Naive thymus-derived CD8-positive, alpha-beta T cell (primary cell): ENCODE results near the gene COL25A1. TPM values are rescaled to one million over a fixed set of nuclear protein-coding genes. Genes with fewer than 3 reads are reported as not detected.

Experiments
- ATAC-seq, 2 donors: fragments of 150-1000 bp; cut with Tn5 transposase in 1 of 2; sonication (Bioruptor Pico), chemical (Tn5 transposase) in 1 of 2; 1 replicate in 1 of 2; 2 replicates in 1 of 2; pipeline ENCODE4 v1.10.0; 2021; ENCODE audit warnings: mild to moderate bottlenecking in 2 of 2, moderate library complexity in 2 of 2
- POLR2A ChIA-PET: fragments of 350-600 bp; sonication (Branson Sonifier 250); formaldehyde crosslinking; loops from one replicate; lab custom pipeline; 2021; ENCODE audit warnings: antibody characterized with exemption; lab: Charles Lee
- DNase-seq, 10 donors: peaks; one replicate each; pipeline versions ENCODE4 v3.0.0 to v3.0.0-alpha.2; 2020 to 2022
- H3K27ac Mint-ChIP-seq, 10 donors: one replicate each; pipeline ENCODE4 v1.8.0; 2020 to 2022; ENCODE audit warnings: mild to moderate bottlenecking in 10 of 10, mixed read lengths in 10 of 10, moderate library complexity in 4 of 10, inconsistent platforms in 1 of 10
- H3K27me3 Mint-ChIP-seq, 5 donors: one replicate each; pipeline ENCODE4 v1.8.0; 2021 to 2022; ENCODE audit warnings: mixed read lengths in 5 of 5
- H3K36me3 Mint-ChIP-seq, 3 donors: one replicate each; pipeline ENCODE4 v1.8.0; 2020 to 2022; ENCODE audit warnings: mixed read lengths in 3 of 3, mild to moderate bottlenecking in 2 of 3, inconsistent platforms in 1 of 3
- H3K4me1 Mint-ChIP-seq, 4 donors: one replicate each; pipeline ENCODE4 v1.8.0; 2021 to 2022; ENCODE audit warnings: mixed read lengths in 4 of 4
- H3K4me3 Mint-ChIP-seq, 10 donors: one replicate each; pipeline ENCODE4 v1.8.0; 2020 to 2022; ENCODE audit warnings: mild to moderate bottlenecking in 10 of 10, mixed read lengths in 10 of 10, moderate library complexity in 6 of 10, inconsistent platforms in 1 of 10
- H3K9me3 Mint-ChIP-seq, 9 donors: one replicate each; pipeline ENCODE4 v1.8.0; 2020 to 2022; ENCODE audit warnings: mixed read lengths in 9 of 9, mild to moderate bottlenecking in 3 of 9, inconsistent platforms in 1 of 9, moderate library complexity in 1 of 9
- polyA plus RNA-seq, 3 donors: library from polyadenylated mRNA; unstranded; fragments of 300-500 nt; fragmentation: Illumina TruSeq; gene quantifications; one replicate each; pipeline ENCODE4 v1.2.3, GENCODE V29; 2021
- total RNA-seq, 8 experiments: library from RNA in 2 of 8; stranded (reverse) in 2 of 8; gene quantifications; one replicate each; pipeline ENCODE4 v1.2.3 and lab custom pipeline; 2021 to 2026

COL25A1 gene
- total and polyA plus RNA-seq, 5 experiments from 2014 or later, result 0.10 to 1.2 TPM; not detected in 3

DNA sequence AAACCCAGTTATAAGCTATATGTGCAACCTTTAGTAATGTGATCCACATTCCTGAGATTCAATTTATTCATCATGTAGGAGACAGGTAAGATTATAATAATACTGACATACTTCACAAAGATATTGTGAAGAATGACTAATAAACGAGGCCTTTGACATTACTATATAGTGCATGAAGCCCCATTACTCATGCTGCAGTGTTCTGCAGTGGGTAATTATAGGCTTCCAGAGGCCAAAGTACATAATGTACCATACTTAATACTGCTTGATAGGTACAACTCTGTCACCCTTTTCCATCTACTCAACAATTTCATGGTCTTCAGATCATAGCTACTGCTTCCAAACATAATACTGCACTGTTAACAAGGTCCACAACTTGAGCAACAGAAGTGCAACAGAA is 68.9 kb downstream of the COL25A1 start:
- no peak overlapping the region for H3K27ac Mint-ChIP-seq
- DNase-seq (no peak), ATAC-seq (no peak)
- no peaks in the 10 kb centered on the region for H3K4me1 Mint-ChIP-seq
- peaks cover 0 to 9% (median 2%) of the 10 kb centered on the region in 9 donors for H3K9me3 Mint-ChIP-seq
- POLR2A ChIA-PET, result no interaction called here
- no peak overlapping the region for H3K4me3 Mint-ChIP-seq
- peaks cover 0 to 1% (median 0%) of the 10 kb centered on the region in 5 donors for H3K27me3 Mint-ChIP-seq
- H3K36me3 Mint-ChIP-seq, result peaks cover 0 to 6% (median 0%) of the 10 kb centered on the region in 3 donors

DNA sequence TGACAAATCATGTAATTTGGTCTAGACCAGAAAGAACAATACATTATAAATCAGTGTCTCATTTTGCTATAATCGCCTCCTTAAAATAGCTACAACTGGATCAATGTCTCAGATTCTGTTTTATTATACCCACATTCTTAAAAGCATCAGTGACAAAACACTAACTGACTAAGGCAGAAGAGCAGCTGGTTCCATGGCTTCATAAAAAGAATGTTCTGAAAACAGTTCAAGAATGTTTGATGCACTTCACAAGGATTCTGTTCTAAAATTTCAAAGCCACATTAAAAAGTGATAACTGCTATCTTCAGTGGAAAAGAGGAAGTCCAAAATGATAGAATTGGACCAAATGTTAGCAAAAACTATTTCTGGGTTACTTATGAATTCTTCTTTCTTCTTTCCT is 69.8 kb downstream of the COL25A1 start:
- Mint-ChIP-seq H3K4me3 (no peak overlapping the region), H3K9me3 (peaks cover 0 to 9% (median 2%) of the 10 kb centered on the region in 9 donors)

DNA sequence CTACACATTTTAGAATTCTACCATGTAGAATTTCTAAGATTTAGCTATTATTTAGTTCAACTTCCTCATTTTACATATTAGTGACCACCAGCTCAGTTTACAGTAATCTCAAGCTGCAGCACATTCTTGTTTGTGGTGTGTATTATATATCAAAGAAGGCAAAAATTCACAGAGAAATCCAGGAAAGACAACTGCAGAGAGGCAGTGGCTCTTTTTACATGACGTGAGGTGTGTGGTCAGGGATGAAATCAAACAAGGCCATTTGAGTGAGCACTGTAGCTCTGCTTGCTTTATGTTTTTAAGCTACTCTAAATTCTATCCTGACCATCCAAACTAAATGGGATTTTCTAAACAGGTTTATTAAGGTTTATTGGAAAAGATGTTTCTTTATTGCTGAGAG is 71.1 kb downstream of the COL25A1 start:
- no peak overlapping the region for H3K4me3 Mint-ChIP-seq
- no peaks in the 10 kb centered on the region for H3K4me1 Mint-ChIP-seq
- H3K27ac Mint-ChIP-seq, result no peak overlapping the region
- DNase-seq (no peak), ATAC-seq (no peak)
- H3K9me3 Mint-ChIP-seq, result peaks cover 0 to 9% (median 2%) of the 10 kb centered on the region in 9 donors
- peaks cover 0 to 1% (median 0%) of the 10 kb centered on the region in 5 donors for H3K27me3 Mint-ChIP-seq
- POLR2A ChIA-PET, result no interaction called here
- peaks cover 0 to 6% (median 0%) of the 10 kb centered on the region in 3 donors for H3K36me3 Mint-ChIP-seq

More for the DNA sequence above, 69.8 kb downstream of the COL25A1 start:
- H3K4me1 Mint-ChIP-seq, result no peaks in the 10 kb centered on the region
- POLR2A ChIA-PET, result no interaction called here
- peaks cover 0 to 1% (median 0%) of the 10 kb centered on the region in 5 donors for H3K27me3 Mint-ChIP-seq
- ATAC-seq (no peak), DNase-seq (no peak)
- H3K36me3 Mint-ChIP-seq, result peaks cover 0 to 6% (median 0%) of the 10 kb centered on the region in 3 donors
- H3K27ac Mint-ChIP-seq, result no peak overlapping the region

DNA sequence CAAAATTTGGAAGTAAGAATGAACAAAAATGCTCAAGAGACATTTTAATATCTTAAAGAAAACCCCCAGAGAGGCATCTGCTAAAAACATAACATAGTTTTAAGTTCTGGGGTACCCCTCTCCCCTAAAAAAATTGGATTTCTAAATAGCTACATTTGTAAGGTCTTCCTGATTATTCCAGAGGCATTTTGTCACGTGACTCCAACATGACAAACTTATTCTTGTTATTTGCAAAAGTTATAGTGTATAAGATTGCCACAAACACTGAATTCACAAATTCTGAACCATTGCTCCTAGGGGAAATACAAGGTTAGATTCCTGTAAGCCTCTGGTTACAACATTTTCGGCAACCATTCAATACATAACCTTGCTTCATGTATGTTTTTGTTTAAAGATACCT is 73.4 kb downstream of the COL25A1 start:
- Mint-ChIP-seq H3K27ac (no peak overlapping the region), H3K9me3 (no peaks in the 10 kb centered on the region), H3K27me3 (peaks cover 0 to 1% (median 0%) of the 10 kb centered on the region in 5 donors), H3K36me3 (no peaks in the 10 kb centered on the region), H3K4me3 (no peak overlapping the region), H3K4me1 (no peaks in the 10 kb centered on the region)
- ATAC-seq, result no peak
- POLR2A ChIA-PET, result no interaction called here
- no peak for DNase-seq

DNA sequence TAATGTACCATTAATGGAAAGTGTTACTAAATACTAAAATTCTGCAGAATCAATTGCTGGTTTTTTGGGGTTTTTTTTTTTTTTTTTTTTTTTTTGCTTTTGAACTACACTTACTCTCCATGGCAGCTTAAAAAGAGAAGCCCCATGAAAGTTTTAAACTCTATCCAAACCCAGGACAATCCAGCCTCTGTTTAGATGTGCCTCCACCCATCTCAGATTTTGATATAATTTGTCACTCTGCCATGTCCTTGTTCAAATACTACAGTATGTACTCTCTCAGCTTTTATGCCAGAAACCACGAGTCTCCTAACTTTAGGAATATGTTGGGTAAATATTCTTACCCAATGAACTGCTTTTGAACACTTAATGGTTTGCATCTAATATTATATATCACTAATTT is 84.2 kb downstream of the COL25A1 start:
- H3K27me3 Mint-ChIP-seq, result peaks cover 0 to 9% (median 4%) of the 10 kb centered on the region in 5 donors
- H3K9me3 Mint-ChIP-seq, result no peaks in the 10 kb centered on the region
- no peak overlapping the region for H3K4me3 Mint-ChIP-seq
- no peak overlapping the region for H3K27ac Mint-ChIP-seq
- H3K4me1 Mint-ChIP-seq, result no peaks in the 10 kb centered on the region
- DNase-seq (no peak), ATAC-seq (no peak)
- H3K36me3 Mint-ChIP-seq, result no peaks in the 10 kb centered on the region
- POLR2A ChIA-PET, result no interaction called here

DNA sequence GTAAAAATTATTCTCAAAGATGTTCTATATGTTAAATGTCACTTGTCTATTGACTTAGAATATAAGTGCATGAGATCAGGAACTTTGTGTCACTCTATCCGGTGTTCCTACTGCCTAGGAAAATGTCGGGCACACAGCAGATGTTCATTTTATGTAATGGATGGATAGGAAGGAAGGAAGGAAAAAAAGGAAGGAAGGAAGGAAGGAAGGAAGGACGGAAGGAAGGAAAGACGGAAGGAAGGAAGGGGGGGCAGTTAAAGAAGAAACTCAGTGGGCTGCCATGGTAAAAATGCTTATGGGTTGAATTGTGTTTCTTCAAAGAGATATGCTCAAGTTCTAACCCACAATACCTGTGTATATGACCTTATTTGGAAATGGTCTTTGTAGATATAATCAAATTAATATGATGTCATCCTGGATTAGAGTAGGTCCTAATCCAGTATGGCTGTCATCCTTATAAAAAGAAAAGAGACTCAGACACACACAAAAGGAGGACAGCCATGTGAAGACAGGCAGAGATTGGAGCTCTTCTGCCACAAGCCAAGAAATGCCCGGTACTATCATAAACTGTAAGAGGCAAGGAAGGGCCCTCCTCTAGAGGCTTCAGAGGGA is 86.3 kb downstream of the COL25A1 start:
- H3K4me1 Mint-ChIP-seq, result no peaks in the 10 kb centered on the region
- H3K27me3 Mint-ChIP-seq, result peaks cover 0 to 9% (median 4%) of the 10 kb centered on the region in 5 donors
- H3K4me3 Mint-ChIP-seq, result no peak overlapping the region
- DNase-seq, result no peak
- POLR2A ChIA-PET, result no interaction called here
- no peaks in the 10 kb centered on the region for H3K9me3 Mint-ChIP-seq
- ATAC-seq, result no peak
- H3K27ac Mint-ChIP-seq, result no peak overlapping the region
- no peaks in the 10 kb centered on the region for H3K36me3 Mint-ChIP-seq

DNA sequence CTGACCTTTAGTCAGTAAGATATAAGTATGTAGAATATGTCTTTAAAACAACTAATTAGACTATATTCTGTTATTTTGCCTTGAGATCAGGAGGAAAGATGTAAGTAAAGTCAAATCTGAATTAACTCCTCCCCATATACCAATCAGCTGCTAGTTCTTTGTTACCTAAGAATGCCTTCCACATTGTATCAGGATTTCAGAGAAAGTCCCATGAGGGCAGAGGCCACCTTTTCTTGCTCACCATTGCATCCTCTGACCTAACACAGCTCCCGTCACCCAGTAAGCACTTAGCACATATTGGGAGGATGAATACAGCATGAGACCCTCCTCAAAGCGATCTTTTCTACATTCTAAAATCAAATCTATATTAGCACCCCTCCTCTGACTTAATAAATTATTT is 87.0 kb downstream of the COL25A1 start:
- H3K4me3 Mint-ChIP-seq, result no peak overlapping the region
- H3K4me1 Mint-ChIP-seq, result no peaks in the 10 kb centered on the region
- DNase-seq (no peak), ATAC-seq (no peak)
- no peaks in the 10 kb centered on the region for H3K36me3 Mint-ChIP-seq
- H3K9me3 Mint-ChIP-seq, result no peaks in the 10 kb centered on the region
- H3K27ac Mint-ChIP-seq, result no peak overlapping the region
- POLR2A ChIA-PET, result no interaction called here
- H3K27me3 Mint-ChIP-seq, result peaks cover 0 to 9% (median 4%) of the 10 kb centered on the region in 5 donors

DNA sequence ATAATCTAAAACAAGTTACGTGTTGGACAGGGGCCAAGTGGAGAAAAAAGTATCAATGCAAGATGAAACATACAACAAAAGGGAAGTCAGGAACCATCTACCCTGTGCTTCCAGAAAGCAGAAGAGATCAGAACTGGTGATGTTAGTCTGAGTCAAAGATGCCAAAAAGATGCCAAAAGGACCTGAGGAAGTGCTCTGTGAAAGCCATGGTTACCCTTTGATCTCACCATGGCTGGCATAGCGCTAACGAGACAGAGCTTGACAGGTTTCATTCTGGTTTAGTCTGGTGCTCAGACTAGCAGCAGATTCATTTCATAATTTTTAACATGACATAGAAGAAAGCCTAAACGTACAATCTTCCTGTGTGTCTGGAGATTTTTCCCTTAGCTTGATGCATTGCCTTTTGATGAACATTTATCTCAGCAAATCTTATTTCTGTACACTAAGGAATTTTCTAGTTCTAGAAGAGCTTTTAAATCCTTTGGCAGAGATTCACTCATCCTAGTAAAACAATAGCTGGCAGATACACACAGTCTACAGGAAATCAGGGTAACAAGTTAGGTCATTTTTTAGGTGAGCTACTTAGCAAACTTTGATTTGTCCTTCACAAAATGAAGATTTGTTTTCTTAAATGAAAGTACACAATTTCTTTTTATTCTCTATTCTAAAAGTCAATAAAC is 87.7 kb downstream of the COL25A1 start:
- no peaks in the 10 kb centered on the region for H3K4me1 Mint-ChIP-seq

DNA sequence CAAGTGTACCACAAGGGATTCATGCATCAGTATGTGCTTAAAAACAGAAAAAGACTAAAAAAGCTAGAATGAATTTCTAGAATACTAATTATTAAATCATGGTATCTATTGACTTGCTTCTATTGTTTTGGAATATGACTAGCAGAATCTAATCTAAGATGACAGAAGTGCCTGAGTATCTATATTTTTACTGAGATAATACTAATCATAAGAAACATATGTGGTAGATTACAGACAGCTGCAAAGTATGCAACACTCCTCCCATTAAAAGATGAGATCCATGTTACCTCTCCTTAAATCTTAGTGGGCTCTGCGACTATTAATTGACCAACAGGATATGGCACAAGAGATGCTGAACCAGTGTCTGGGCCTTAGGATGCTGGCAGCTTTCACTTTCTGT is 89.4 kb downstream of the COL25A1 start:
- H3K27ac Mint-ChIP-seq, result no peak overlapping the region
- H3K9me3 Mint-ChIP-seq, result no peaks in the 10 kb centered on the region
- DNase-seq (no peak), ATAC-seq (no peak)
- POLR2A ChIA-PET, result no interaction called here
- H3K4me3 Mint-ChIP-seq, result no peak overlapping the region
- peaks cover 0 to 7% (median 0%) of the 10 kb centered on the region in 5 donors for H3K27me3 Mint-ChIP-seq
- H3K4me1 Mint-ChIP-seq, result no peaks in the 10 kb centered on the region
- no peaks in the 10 kb centered on the region for H3K36me3 Mint-ChIP-seq

More for the DNA sequence above, 87.7 kb downstream of the COL25A1 start:
- Mint-ChIP-seq H3K36me3 (no peaks in the 10 kb centered on the region), H3K4me3 (no peak overlapping the region), H3K27me3 (peaks cover 0 to 7% (median 4%) of the 10 kb centered on the region in 5 donors), H3K27ac (no peak overlapping the region), H3K9me3 (no peaks in the 10 kb centered on the region)
- POLR2A ChIA-PET, result no interaction called here
- ATAC-seq, result no peak
- DNase-seq, result no peak

DNA sequence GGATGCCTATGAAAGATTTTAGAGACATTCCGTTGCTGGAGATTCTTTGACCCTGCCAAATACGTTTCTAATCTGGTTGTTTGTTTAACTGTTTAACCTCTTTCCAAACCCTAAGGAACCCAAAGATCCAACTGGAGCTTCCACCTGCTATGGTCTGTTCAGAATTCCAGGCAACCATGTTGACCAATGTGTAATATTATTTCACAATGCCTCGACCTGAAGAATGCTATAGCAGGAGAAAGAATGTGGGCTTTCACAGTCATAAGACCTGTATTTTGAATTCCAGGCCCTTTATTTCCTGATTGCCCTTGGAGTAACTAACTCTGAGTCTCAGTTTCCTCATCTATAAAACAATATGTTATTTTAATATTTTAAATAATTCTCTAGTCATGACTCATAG is 90.8 kb downstream of the COL25A1 start:
- Mint-ChIP-seq H3K4me3 (no peak overlapping the region), H3K27me3 (peaks cover 0 to 7% (median 0%) of the 10 kb centered on the region in 5 donors), H3K36me3 (no peaks in the 10 kb centered on the region), H3K4me1 (no peaks in the 10 kb centered on the region), H3K9me3 (no peaks in the 10 kb centered on the region), H3K27ac (no peak overlapping the region)
- no peak for ATAC-seq
- POLR2A ChIA-PET, result no interaction called here
- no peak for DNase-seq

DNA sequence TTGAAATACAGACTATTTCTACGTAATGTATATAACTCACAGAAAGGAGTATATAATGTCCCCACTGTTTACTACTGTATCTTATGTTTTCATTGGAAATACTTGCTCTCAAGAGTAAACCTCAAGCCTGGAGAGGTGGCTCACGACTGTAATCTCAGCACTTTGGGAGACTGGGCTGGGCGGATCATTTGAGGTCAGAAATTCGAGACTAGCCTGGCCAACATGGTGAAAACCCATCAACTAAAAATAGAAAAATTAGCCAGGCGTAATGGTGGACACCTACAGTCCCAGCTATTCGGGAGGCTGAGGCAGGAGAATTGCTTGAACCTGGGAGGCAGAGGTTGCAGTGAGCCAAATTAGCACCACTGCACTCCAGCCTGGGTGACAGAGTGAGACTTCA is 92.8 kb downstream of the COL25A1 start:
- ATAC-seq (no peak), DNase-seq (no peak)
- no peak overlapping the region for H3K27ac Mint-ChIP-seq
- no peaks in the 10 kb centered on the region for H3K36me3 Mint-ChIP-seq
- no peaks in the 10 kb centered on the region for H3K9me3 Mint-ChIP-seq
- peaks cover 0 to 5% (median 0%) of the 10 kb centered on the region in 5 donors for H3K27me3 Mint-ChIP-seq
- no peak overlapping the region for H3K4me3 Mint-ChIP-seq
- no peaks in the 10 kb centered on the region for H3K4me1 Mint-ChIP-seq
- POLR2A ChIA-PET, result no interaction called here

DNA sequence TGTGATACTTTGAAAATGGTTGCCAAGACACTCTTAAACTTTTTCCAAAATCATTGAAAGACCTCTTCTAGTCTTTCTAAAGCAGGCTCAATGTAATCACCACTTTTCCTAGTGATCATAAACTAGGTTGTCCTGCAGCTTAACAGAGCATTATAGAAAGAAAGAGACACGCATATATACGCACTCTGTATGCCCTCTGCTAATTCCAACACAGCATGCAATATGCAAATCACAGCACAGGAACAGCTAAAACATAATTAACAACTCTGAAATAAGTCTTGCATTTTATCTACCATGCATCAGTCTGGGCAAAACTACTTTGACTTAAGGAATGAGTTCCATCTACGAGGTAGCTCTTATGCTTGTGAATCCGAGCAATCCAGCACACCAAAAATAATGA is 94.6 kb downstream of the COL25A1 start:
- POLR2A ChIA-PET, result no interaction called here
- Mint-ChIP-seq H3K4me1 (no peaks in the 10 kb centered on the region), H3K27me3 (peaks cover 0 to 6% (median 3%) of the 10 kb centered on the region in 5 donors), H3K27ac (no peak overlapping the region), H3K36me3 (no peaks in the 10 kb centered on the region), H3K9me3 (no peaks in the 10 kb centered on the region), H3K4me3 (no peak overlapping the region)
- no peak for DNase-seq
- no peak for ATAC-seq

DNA sequence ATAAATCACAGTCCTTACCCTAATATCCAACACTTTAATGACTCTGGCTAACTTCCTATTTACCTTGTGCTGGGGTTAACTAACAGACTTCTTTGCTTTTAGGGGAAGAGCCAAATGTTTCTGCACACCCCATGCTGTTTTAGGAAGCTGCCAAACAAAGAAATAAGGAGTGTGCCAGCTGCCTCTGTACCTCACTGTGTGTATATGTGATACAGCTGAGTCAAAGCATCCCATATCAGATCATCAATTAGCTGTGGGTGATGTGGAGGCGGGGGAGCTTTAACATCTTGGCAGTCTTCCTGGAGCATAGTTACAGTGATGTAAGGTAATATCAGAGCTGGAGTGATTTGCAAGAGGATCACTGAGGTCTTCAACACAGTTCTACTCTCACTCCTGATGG is 95.4 kb downstream of the COL25A1 start:
- Mint-ChIP-seq H3K36me3 (no peaks in the 10 kb centered on the region), H3K27ac (no peak overlapping the region), H3K4me1 (no peaks in the 10 kb centered on the region), H3K27me3 (peaks cover 0 to 8% (median 4%) of the 10 kb centered on the region in 5 donors), H3K9me3 (no peaks in the 10 kb centered on the region), H3K4me3 (no peak overlapping the region)
- DNase-seq (no peak), ATAC-seq (no peak)
- POLR2A ChIA-PET, result no interaction called here
